Measurements from ENCODE around the gene GNAL.

DNA sequence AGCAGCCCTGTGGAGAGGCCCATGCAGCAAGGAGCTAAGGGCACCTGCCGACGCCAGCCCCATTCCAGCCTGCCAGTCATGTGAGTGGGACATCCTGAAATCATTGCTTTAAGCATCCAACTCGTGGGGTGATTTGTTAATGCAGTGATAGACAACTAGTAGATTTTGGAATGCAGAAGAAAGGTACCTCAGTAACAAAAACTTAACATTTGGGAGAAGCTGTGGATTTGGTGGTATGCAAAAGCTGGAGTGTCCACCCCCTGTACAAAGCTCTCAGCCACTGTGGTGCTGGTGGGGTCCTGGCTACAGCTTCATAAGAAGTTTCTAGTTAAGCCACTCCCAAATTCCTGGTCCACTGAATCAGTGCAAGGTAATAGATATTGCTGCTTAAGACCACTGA lies 37.2 kb upstream of the GNAL start:
- TF ChIP-seq, protein P1, sequence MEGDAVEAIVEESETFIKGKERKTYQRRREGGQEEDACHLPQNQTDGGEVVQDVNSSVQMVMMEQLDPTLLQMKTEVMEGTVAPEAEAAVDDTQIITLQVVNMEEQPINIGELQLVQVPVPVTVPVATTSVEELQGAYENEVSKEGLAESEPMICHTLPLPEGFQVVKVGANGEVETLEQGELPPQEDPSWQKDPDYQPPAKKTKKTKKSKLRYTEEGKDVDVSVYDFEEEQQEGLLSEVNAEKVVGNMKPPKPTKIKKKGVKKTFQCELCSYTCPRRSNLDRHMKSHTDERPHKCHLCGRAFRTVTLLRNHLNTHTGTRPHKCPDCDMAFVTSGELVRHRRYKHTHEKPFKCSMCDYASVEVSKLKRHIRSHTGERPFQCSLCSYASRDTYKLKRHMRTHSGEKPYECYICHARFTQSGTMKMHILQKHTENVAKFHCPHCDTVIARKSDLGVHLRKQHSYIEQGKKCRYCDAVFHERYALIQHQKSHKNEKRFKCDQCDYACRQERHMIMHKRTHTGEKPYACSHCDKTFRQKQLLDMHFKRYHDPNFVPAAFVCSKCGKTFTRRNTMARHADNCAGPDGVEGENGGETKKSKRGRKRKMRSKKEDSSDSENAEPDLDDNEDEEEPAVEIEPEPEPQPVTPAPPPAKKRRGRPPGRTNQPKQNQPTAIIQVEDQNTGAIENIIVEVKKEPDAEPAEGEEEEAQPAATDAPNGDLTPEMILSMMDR (IDR thresholded peaks at IDR 0.05; ENCODE audit: low read depth, low read length, poor library complexity, severe bottlenecking) = no peak
- no peak for TF ChIP-seq EZH2phosphoT487 (IDR thresholded peaks at IDR 0.05; ENCODE audit: borderline replicate concordance, low read length)

Data from DOHH2 (cell line).